MCF 10A (cell line): ENCODE results near the gene GSG1L. TPM values are rescaled to one million over a fixed set of nuclear protein-coding genes. Genes with fewer than 3 reads are reported as not detected.

Experiments used
- BruUV-seq: library from RNA; stranded (reverse); fragments of 400-500 nt; replicated peaks from 2 replicates; lab custom pipeline; 2021; lab: Mats Ljungman, UMichigan
- CTCF ChIA-PET: fragments of 300-600 bp; sonication (Branson Sonifier 250); formaldehyde crosslinking; extraction: SDS; loops from one replicate; lab custom pipeline; 2021; ENCODE audit warnings: antibody characterized with exemption, inconsistent platforms; lab: Yijun Ruan, JAX
- POLR2A ChIA-PET: fragments of 300-600, 350-650 bp; sonication (Branson Sonifier 250); formaldehyde crosslinking; extraction: SDS; loops from one replicate; lab custom pipeline; 2020; ENCODE audit warnings: antibody characterized with exemption, inconsistent platforms; lab: Yijun Ruan, JAX
- DNase-seq: peaks from one replicate; pipeline ENCODE4 v3.0.0-alpha.2; 2018; ENCODE audit not compliant: unreplicated experiment
- H3K27ac Mint-ChIP-seq: one replicate; pipeline ENCODE4 v1.8.0; 2022; ENCODE audit warnings: mild to moderate bottlenecking, low read depth, mixed read lengths; ENCODE audit not compliant: unreplicated experiment
- H3K27me3 Mint-ChIP-seq: one replicate; pipeline ENCODE4 v1.8.0; 2022; ENCODE audit warnings: mixed read lengths; ENCODE audit not compliant: insufficient read depth, unreplicated experiment
- H3K36me3 Mint-ChIP-seq: one replicate; pipeline ENCODE4 v1.8.0; 2022; ENCODE audit warnings: mild to moderate bottlenecking, moderate library complexity, mixed read lengths; ENCODE audit not compliant: insufficient read depth, unreplicated experiment
- H3K4me1 Mint-ChIP-seq: one replicate; pipeline ENCODE4 v1.8.0; 2022; ENCODE audit warnings: mixed read lengths; ENCODE audit not compliant: insufficient read depth, unreplicated experiment
- H3K4me3 Mint-ChIP-seq: one replicate; pipeline ENCODE4 v1.8.0; 2022; ENCODE audit warnings: mild to moderate bottlenecking, moderate library complexity, mixed read lengths; ENCODE audit not compliant: unreplicated experiment
- H3K9me3 Mint-ChIP-seq: one replicate; pipeline ENCODE4 v1.8.0; 2022; ENCODE audit warnings: mixed read lengths; ENCODE audit not compliant: unreplicated experiment
- CTCF ChIP-seq: fragments of 200-600 bp; IDR thresholded peaks from one replicate; pipeline ENCODE4 v1.8.0; 2022; ENCODE audit warnings: antibody characterized with exemption, mild to moderate bottlenecking; ENCODE audit not compliant: unreplicated experiment
- intact Hi-C: fragments of 100-400 bp; cut with micrococcal nuclease; formaldehyde crosslinking; loops from 2 replicates; pipeline ENCODE4 v1.14.1; 2022
- total RNA-seq: library from RNA; stranded (reverse); gene quantifications from 2 replicates; pipeline ENCODE4 v1.2.3, GENCODE V29; 2022

Gene GSG1L
- total RNA-seq, 1 experiment from 2014 or later: not detected

- Mint-ChIP-seq H3K36me3 (no peaks in the 10 kb centered on the region), H3K27ac (no peak overlapping the region), H3K9me3 (no peaks in the 10 kb centered on the region), H3K4me3 (no peak overlapping the region), H3K27me3 (peaks cover 71% of the 10 kb centered on the region), H3K4me1 (no peaks in the 10 kb centered on the region)
- no TSS peak for BruUV-seq
- no peak for DNase-seq
- ChIA-PET POLR2A (interaction anchor here (0.6 kb wide), 1 partner anchor 535 kb away, joined by 4 read pairs; no protein-coding TSS in a partner anchor), CTCF (interaction anchor here (0.6 to 1.3 kb wide), 4 partner anchors 9 to 422 kb away, joined by 3 to 4 read pairs (median 4); no protein-coding TSS in a partner anchor)
- no peak for TF ChIP-seq CTCF
- intact Hi-C loops: no loop called here
These were observed 2.0 kb downstream of the GSG1L start for GRCh38 chr16:28061352-28062101.

GRCh38 chr16:28059841-28060575 lies 3.5 kb downstream of the GSG1L start:
- ChIA-PET CTCF (no interaction called here), POLR2A (interaction anchor here (0.7 kb wide), 1 partner anchor 524 kb away, joined by 3 read pairs; no protein-coding TSS in a partner anchor)
- Mint-ChIP-seq H3K36me3 (no peaks in the 10 kb centered on the region), H3K4me3 (no peak overlapping the region), H3K27me3 (peaks cover 61% of the 10 kb centered on the region), H3K4me1 (no peaks in the 10 kb centered on the region), H3K9me3 (no peaks in the 10 kb centered on the region), H3K27ac (no peak overlapping the region)
- intact Hi-C loops: no loop called here
- TF ChIP-seq CTCF: no peak
- no TSS peak for BruUV-seq
- DNase-seq: no peak

GRCh38 chr16:28058839-28059589 lies 4.5 kb downstream of the GSG1L start:
- H3K4me3 Mint-ChIP-seq: no peak overlapping the region
- no peaks in the 10 kb centered on the region for H3K4me1 Mint-ChIP-seq
- peaks cover 58% of the 10 kb centered on the region for H3K27me3 Mint-ChIP-seq
- H3K9me3 Mint-ChIP-seq: no peaks in the 10 kb centered on the region
- intact Hi-C loops: no loop called here
- no TSS peak for BruUV-seq
- TF ChIP-seq CTCF: no peak
- CTCF ChIA-PET: interaction anchor here (1.3 to 1.5 kb wide), 3 partner anchors 11 to 86 kb away, joined by 3 to 6 read pairs (median 4); no protein-coding TSS in a partner anchor
- no peaks in the 10 kb centered on the region for H3K36me3 Mint-ChIP-seq
- POLR2A ChIA-PET: interaction anchor here (0.7 kb wide), 1 partner anchor 523 kb away, joined by 3 read pairs; no protein-coding TSS in a partner anchor
- no peak for DNase-seq
- H3K27ac Mint-ChIP-seq: no peak overlapping the region
